ENCODE results near the gene F2RL2.

- TF ChIP-seq POLR2AphosphoS5 (IDR thresholded peaks at IDR 0.05; ENCODE audit: low read depth, low read length), result no peak
- no peak for TF ChIP-seq POLR2A (IDR thresholded peaks at IDR 0.05; ENCODE audit: low read depth, low read length)
- no peak for TF ChIP-seq TAF1 (IDR thresholded peaks at IDR 0.05; ENCODE audit: low read depth, low read length)
- no peak for TF ChIP-seq SPI1 (IDR thresholded peaks at IDR 0.05; ENCODE audit: low read depth, low read length)
- TF ChIP-seq PAX5 (IDR thresholded peaks at IDR 0.05; ENCODE audit: insufficient read depth, low read length, severe bottlenecking), result no peak
These were observed 31.8 kb downstream of the F2RL2 start for GRCh38 chr5:76591366-76591765.

Measured in GM12891 (cell line).